Left cardiac atrium (tissue), 4 donors: ENCODE results near the gene CUL7. TPM values are rescaled to one million over a fixed set of nuclear protein-coding genes. Genes with fewer than 3 reads are reported as not detected.

Source experiments
- ATAC-seq, 2 donors: fragments of 200-7000 bp; cut with Tn5 transposase; one replicate each; pipeline ENCODE4 v1.9.1; 2020; ENCODE audit warnings: mild to moderate bottlenecking in 2 of 2, moderate library complexity in 2 of 2
- DNase-seq: peaks from one replicate; pipeline ENCODE4 v3.0.0-alpha.2; 2020
- intact Hi-C, 2 donors: fragments of 100-400 bp; cut with DNase I; formaldehyde crosslinking; loops; one replicate each; pipeline versions ENCODE4 v1.14.1 to v1.15.1; 2022 to 2023
- total RNA-seq, 2 donors: library from RNA; stranded (reverse); fragmentation: NEBNext Ultra II Directional; extraction: Animal tissue kit (Norgen Biotek cat#: 25700); gene quantifications; one replicate each; pipeline ENCODE4 v1.2.1, GENCODE V29; 2021
- donor health status: DM: no; HTN: yes; CAD: no.
- donor health status: DM: no; HTN: yes; CAD: no; lungs with severe emphysema.
- donor health status: DM: yes; HTN: yes; CAD: no.
- donor health status: Dilated cardiomyopathy.

The CUL7 gene
- total RNA-seq, 2 donors from 2014 or later: 7.6 to 10.8 TPM

DNA sequence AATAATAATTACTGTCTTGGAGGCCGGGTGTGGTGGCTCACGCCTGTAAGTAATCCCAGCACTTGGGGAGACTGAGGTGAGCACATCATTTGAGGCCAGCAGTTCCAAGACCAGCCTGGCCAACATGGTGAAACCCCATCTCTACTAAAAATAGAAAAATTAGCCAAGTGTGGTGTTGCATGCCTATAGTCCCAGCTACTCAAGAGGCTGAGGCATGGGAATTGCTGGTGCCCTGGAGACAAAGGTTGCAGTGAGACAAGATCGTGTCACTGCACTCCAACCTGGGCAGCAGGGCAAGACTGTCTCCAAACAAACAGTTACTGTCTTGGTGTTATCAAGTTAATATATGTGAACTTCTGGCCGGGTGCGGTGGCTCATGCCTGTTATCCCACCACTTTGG, 27.3 kb downstream of the CUL7 start:
- DNase-seq (no peak), ATAC-seq (no peak)
- intact Hi-C loops: no loop called here

DNA sequence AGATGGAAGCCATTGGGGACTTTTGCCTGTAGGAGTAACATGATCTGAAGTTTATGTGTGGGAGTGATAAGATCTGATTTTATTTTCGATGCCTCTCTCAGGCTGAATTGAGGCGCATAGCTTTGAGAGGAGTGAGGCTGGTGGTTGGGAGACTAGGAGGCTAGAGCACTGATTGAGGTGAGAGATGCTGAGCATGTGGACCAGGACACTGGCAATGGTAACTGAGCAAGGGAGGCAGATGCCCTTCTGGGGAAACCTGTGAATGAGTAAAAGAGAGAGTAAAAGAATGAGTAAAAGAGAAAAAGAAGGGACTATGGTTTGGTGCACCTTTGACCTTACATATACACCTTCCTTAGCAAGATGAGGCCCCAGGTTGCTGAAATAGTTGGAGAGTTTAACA, 29.2 kb downstream of the CUL7 start:
- DNase-seq (no peak), ATAC-seq (no peak)
- intact Hi-C loops: no loop called here

DNA sequence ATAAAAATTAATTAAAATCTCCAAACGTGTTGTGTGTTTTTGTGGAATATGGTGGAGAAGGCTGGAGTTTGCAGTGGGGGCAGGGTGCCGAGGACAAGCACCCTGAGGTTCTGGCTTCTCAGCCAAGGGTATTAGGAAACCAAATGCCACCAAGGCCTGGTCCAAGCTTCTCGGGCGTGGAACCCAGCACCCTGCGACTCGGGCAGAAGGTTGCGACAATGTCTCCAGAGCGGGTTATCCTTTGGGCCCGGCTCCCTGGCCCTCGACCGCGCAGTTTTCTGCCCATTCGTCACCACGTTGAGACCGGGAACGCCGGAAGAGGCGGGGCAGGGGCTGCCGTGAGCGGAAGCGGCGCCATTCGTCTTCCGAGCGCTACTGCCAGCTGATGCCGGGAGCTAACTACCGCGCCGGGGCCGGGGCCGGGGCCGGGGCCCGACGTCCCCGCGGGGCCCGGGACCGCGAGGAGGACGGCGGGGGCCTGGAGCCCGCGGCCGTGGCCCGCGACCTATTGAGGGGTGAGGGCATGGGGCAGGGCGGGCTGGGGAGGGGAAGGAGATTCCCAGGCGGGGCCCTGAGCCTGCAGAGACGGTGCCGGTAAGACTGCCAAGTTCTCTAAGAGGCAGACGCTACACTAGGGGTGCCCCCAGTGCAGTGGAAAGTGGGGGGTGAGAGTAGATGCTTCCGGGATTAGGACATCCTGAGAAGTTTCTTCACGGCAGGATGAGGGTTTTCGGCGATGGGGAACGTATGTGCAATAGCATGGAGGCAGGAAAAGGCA, 32.2 kb downstream of the CUL7 start, which contains the start of gene RRP36:
RRP36 (plus strand) TSS at position 354 of the 778 bp plus-strand sequence; CDS start at position 386, 32 bp downstream.
- intact Hi-C loops: no loop called here
- DNase-seq: peak; percentile 91
- peak; percentile 91 to 92 for ATAC-seq

DNA sequence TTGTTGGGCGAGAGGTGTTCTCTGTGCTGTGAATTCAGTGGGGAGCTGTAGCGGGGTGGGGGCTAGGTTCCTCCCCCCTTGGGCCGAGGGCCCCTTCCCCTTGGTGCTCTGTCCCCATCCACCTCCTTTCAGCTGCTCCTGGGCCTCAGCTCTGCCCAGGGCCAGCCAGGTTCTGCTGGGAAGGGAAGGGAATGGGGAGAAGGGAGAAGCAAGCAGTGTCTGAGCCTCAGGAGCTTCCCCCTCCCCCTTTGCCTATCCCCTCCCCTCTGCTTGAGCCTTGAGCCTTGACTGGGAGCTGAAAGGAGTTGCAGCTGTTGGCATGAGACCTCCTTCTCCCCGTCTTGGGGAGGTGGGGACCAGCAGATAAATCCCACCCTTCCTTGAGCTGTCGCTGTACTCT, 32.8 kb downstream of the CUL7 start:
- ATAC-seq (peak in 1 of 2 donors; percentile 5), DNase-seq (no peak)
- intact Hi-C loops: no loop called here

DNA sequence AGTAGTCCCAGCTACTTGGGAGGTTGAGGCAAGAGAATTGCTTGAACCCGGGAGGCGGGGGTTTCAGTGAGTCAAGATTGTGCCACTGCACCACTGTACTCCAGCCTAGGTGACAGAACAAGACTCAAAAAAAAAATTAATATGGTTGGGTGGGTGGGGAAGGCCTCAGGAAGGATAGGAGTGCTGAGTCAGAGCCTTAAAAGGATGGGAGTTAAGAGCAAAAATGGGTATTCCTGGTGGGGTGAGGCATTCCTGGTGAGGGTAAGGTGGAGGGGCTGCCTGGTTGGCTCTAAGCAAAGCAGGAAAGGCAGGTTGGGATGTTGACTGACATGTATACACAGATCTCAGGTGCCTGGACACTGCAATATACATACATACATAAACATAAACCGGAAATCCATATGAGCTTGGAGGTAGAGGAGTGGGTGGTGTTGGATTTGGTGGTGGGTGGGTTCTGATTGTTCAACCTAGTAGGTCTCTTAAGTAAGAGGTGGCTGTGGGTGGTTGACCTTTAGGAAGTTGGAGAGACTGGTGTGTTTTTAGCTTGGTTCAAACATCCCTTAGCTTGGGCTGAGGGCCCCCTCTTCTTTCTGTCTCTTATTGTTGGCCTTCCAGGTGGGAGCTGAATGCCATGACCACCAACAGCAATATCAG, 33.5 kb downstream of the CUL7 start:
- DNase-seq (no peak), ATAC-seq (no peak)
- intact Hi-C loops: no loop called here

DNA sequence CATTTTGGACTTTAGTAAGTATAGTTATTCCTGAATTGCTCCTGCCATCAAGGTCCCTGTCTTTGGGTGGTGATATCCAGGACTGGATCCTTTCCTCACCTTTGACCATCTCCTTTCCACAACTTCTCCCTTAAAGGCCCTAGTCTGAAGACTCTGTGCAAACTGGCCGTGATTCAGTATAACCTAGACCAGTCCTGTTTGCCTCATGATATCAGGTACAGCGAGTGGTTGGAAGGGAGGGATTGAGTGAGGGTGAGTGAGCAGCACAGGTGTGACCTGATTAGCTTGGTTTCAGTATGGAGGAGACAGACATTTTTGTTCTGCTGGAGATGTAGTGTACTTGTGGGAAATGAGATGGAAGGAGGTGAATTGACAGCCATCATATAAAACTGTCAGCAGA, 34.5 kb downstream of the CUL7 start:
- DNase-seq (no peak), ATAC-seq (no peak)
- intact Hi-C loops: loop anchor here in 1 of 2 donors (5.0 kb wide), 1 partner anchor 33 kb away; the partner anchor contains the start of gene CUL7

DNA sequence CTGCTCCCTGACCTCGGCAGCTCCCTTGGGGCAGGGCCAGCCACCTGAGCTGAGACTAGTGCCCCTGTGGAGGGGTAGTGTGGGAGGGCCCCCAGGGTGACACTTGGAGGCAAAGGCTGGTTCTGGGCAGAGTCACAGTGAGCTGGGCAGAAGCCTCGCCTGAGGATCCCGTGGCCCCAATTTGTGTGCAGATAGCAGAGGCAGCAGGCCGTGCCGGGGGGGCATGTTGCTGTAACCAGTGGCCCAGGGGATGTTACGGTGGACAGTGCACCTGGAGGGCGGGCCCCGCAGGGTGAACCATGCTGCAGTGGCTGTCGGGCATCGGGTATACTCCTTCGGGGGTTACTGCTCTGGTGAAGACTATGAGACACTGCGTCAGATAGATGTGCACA, 36.7 kb downstream of the CUL7 start:
- intact Hi-C loops: loop anchor here in 1 of 2 donors (5.0 kb wide), 1 partner anchor 35 kb away; the partner anchor contains the start of gene CUL7
- DNase-seq: no peak
- no peak for ATAC-seq

DNA sequence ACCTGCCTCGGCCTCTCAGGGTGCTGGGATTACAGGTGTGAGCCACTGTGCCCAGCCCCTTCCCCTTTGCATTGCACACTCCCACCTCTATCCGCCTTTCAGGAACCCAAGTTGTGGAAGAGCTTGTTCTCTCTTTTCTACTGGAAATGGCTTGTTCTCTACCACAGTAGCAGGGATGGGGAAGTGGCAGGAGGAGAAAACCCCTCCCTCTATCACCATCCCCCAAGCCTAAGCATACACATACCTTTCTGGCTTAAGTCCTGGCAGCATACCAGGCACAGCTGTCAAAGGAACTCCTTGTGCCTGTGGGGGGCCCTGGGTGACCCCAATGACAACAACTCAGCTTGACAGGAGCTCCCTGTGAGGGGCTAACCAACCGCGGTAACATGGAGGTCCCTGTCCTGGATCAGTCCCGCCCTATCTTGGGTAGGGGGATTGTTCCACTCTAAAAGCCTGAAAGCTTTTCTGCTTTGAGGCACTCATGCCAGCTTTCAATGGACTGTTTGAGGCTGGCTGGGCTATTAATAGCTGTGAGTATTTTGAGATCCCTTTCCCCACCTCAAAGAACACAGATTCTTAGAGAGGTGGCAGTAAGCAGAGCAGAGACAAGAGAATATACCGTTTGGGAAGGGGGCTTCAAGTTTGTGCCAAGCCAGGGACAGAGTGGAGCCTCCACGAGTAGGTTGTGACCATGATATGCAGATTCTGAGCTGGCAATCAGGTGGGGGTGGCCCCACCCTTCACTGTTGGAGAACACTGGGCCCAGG, 37.3 kb downstream of the CUL7 start:
- intact Hi-C loops: loop anchor here in 1 of 2 donors (5.0 kb wide), 1 partner anchor 36 kb away; the partner anchor contains the start of gene CUL7
- DNase-seq (no peak), ATAC-seq (no peak)

DNA sequence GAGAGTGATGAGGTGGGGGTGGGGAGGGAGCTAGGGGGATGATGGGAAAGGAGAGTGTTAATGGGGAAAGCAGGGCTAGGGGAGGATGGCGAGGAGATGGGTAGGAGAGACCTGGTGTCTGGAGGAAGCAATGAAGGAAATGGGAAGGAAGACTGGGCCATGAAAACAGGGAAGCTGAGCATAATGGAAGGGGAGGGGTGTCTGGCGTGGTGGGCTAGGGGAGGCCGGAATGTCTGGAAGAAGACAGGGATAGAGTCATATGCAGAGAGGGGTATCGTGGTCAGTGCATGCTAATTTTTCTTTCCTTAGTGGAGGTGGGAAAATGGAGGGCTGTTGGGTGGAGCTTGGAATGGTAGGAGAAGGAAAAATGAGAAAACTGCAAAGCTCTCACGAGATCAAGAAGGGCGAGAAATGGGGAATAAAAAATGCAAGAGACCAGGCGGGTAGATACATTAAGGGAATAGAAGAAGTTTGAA, 39.2 kb downstream of the CUL7 start:
- intact Hi-C loops: no loop called here
- ATAC-seq (peak in 1 of 2 donors; percentile 8), DNase-seq (no peak)

DNA sequence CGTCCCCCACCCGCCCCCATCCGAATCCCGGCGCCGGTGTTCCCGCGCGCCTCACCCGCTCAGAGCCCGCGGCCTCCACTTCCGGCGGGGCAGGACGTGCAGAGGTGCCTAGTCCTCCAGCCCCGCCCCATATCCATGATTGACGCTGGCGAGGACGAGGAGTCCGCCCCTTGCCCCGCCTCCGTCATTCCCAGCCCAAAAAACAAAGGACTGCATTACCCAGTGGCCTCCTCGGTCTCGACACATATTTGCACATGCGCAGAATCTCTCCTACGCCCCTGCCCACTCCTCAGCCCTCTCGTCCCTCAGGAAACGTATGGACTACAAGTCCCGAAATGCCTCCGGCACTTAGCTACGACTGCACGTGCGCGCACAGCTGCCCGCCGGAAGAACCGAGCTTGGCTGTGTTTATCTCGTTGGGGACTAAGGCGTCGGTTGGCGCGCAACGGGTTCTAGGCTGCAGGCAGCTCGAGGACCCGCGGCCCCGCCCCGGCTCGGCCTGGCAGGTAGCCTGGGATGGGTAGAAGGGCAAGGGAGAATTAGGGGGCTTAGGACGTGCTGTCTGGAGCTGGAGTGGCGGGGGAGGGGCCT, 39.7 kb downstream of the CUL7 start, which contains the start of the genes KLHDC3 and MEA1:
KLHDC3 (plus strand) TSS at position 407 of the 591 bp plus-strand sequence. CDS start 2,944 bp downstream, outside the sequence.
MEA1 (minus strand) TSS at position 104 of the 591 bp plus-strand sequence. CDS start 133 bp downstream, outside the sequence.
- DNase-seq (peak; percentile 99), ATAC-seq (peak; percentile 97 to 98)
- intact Hi-C loops: no loop called here

DNA sequence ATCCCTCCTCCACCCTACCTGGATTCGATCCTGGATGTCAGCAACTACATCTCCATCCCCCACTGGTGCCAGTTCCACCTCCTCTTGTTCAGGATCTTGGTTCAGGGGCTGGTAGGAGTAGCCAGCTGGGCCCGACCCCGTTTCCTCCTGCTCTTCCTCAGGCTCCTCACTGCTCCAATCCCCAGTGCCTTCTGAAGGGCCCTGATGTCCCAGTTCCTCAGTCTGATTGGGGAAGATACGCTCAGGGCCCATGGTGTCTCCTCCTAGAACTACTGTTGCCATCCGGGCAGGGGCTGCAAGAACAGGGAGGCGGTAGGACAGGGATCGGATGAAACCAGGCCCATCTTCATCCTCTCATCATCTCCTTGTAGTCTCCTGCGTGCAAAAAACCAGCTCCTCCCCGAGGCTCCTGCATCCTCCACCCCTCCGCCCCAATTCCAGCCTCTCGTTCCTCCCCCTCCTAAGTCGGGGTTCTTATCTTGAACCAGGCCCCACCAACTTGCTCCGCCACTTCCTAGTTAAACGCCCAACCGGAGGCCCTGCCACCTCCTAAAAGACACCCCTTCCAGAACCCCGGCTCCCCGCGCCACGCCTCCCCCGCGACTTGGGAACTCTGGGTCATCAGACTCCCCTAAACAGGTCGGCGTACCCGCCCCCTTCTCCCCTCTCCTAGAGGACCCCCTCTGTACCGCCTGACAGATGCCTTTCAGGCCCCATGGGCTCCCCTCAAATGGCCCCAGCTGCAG, 40.4 kb downstream of the CUL7 start:
- peak; percentile 5 to 20 for ATAC-seq
- intact Hi-C loops: no loop called here
- no peak for DNase-seq

DNA sequence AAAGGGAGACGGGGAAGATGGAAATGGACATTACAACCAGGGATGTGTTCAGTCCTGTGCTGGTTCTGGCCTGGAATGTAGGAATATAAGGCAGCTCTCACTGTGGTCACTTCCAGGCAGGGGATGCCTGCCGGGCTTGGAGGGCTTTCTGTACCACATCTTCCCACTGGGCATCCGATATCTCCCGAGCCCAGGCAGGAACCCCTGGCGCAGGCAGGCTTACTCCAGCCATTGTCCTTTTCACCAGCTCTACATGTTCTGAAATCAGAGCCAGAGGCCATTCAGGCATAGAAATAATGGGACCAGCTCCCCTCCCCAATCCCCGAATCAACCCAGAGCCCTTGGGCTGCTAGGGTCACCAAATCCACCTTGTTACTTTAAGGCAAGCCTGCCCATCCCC, 41.3 kb downstream of the CUL7 start:
- no peak for DNase-seq
- no peak for ATAC-seq
- intact Hi-C loops: no loop called here

DNA sequence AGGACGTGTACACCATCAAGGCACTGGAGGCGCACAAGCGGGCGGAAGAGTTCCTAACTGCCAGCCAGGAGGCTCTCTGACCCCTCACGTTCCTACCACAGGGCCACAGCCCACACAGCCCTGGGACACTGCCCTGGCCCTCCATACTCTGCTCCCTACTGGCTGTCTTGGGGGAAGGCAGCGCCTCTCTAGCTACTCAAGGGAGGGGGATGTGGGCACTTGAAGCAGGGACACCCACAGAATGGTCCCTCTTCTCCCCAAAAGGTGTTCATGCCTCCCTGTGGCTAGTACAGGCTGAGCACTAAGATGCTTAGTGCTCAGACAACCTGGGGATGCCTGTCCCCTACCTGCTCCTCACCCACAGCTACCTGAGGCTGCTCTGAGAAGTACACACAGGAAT, 42.4 kb downstream of the CUL7 start:
- DNase-seq (no peak), ATAC-seq (no peak)
- intact Hi-C loops: no loop called here

DNA sequence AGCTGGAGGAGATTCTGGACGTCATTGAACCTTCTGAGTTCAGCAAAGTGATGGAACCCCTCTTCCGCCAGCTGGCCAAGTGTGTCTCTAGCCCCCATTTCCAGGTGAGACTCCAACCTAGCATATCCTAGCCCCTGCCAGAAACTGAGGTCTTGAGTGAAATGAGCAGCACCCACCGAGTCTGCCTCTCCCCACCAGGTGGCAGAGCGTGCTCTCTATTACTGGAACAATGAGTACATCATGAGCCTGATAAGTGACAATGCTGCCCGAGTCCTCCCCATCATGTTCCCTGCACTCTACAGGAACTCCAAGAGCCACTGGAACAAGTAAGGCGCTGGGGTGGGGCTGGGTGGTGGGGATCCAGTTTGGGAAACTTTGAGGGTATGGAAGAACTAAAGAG, 44.5 kb downstream of the CUL7 start:
- DNase-seq (peak; percentile 54), ATAC-seq (no peak)
- intact Hi-C loops: loop anchor here (1.0 to 5.0 kb wide), 2 partner anchors 133 to 134 kb away; no protein-coding TSS in a partner anchor

DNA sequence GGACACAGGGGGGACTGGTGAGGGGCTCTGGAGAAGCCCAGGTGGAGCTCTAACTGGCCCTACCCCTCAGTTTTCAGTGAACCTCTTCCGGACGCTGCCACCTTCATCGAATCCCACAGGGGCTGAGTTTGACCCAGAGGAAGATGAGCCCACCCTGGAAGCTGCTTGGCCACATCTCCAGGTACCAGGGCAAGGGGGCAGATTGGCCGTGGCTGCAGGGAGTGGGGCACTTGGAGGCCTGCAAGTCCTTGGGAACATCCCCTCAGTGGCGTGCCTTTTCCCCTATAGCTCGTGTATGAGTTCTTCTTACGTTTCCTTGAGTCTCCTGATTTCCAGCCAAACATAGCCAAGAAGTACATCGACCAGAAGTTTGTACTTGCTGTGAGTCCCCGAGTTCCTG, 46.5 kb downstream of the CUL7 start:
- intact Hi-C loops: loop anchor here in 1 of 2 donors (5.0 kb wide), 1 partner anchor 135 kb away; no protein-coding TSS in a partner anchor
- no peak for ATAC-seq
- DNase-seq: no peak

DNA sequence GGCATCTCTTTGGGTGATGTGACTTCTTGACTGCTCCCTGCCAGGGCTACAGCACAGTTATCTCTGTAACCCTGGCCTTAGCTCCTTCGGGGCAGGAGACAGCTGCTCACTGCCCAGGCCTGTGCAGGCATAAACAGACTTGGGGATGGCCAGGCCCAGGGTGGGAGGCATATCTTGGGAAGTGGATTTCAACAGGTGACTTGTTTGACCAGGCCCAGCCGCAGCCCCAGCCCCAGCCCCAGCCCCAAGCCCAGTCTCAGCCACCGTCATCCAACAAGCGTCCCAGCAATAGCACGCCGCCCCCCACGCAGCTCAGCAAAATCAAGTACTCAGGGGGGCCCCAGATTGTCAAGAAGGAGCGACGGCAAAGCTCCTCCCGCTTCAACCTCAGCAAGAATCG, 47.4 kb downstream of the CUL7 start:
- DNase-seq (no peak), ATAC-seq (no peak)
- intact Hi-C loops: loop anchor here in 1 of 2 donors (5.0 kb wide), 1 partner anchor 136 kb away; no protein-coding TSS in a partner anchor

DNA sequence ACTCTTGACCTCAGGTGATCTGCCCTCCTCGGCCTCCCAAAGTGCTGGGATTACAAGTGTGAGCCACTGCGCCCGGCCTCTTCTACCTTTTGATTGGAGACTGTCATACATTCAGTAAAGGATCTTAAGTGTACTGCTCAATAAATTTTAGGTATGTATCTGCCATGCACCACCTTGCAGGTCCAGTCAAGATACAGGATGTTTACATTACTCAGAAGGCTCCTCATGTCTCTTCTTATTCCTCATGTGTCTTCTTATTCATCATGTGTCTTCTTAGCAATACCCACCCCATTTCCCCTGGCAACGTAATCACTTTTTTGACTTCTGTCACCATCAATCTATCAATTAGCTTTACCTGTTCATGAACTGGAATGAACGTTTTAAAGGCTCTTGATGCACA, 47.8 kb downstream of the CUL7 start:
- DNase-seq: no peak
- intact Hi-C loops: loop anchor here in 1 of 2 donors (5.0 kb wide), 1 partner anchor 136 kb away; no protein-coding TSS in a partner anchor
- no peak for ATAC-seq

DNA sequence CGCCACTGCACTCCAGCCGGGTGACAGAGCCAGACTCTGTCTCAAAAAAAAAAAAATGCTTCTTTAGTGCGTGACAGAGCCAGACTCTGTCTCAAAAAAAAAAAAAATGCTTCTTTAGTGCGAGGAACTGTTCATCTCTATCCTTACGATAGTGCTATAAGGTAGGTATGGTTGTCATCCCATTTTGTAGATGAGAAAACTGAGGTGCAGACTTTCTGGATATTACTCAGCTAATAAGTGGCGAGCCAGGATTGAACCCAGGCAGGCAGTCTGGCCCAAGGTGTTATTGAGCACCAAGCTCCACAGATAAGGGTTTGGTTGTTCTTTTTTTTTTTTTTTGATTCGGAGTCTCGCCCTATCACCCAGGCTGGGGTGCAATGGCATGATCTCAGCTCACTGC, 51.8 kb downstream of the CUL7 start:
- intact Hi-C loops: no loop called here
- ATAC-seq: no peak
- no peak for DNase-seq
